Pancreas (tissue), 10 donors: Measurements from ENCODE around the gene SARS1. TPM values are rescaled to one million over a fixed set of nuclear protein-coding genes. Genes with fewer than 3 reads are reported as not detected.

Experiments used
- ATAC-seq, 4 donors: fragments of 200-7000 bp; cut with Tn5 transposase; one replicate each; pipeline versions ENCODE4 v1.8.0 to v1.9.1; 2020; ENCODE audit warnings: mild to moderate bottlenecking in 4 of 4, moderate library complexity in 4 of 4
- DNase-seq, 6 donors: peaks; one replicate each; pipeline ENCODE4 v3.0.0-alpha.2; 2020
- FAIRE-seq: peaks from 2 replicates; lab custom pipeline; 2012; peaks lifted over from hg19 to GRCh38; lab: Jason Lieb, UNC
- H3K27ac ChIP-seq, 4 donors: fragments of 200-600 bp; sonication (generic); 1 replicate in 3 of 4; 2 replicates in 1 of 4; pipeline versions ENCODE4 v1.5.0 to v1.8.0; 2020
- H3K27me3 ChIP-seq, 4 donors: fragments of 200-600 bp; one replicate each; pipeline ENCODE4 v1.8.0; 2021
- H3K36me3 ChIP-seq, 3 donors: fragments of 200-600 bp; sonication (generic) in 1 of 3; one replicate each; pipeline versions ENCODE4 v1.5.0 to v1.8.0; 2020 to 2021
- H3K4me1 ChIP-seq, 3 donors: fragments of 200-600 bp; one replicate each; pipeline ENCODE4 v1.8.0; 2021
- H3K4me3 ChIP-seq, 4 donors: fragments of 200-600 bp; sonication (generic) in 2 of 4; one replicate each; pipeline versions ENCODE4 v1.5.0 to v1.8.0; 2020 to 2021
- H3K9me3 ChIP-seq, 4 donors: fragments of 200-600 bp; one replicate each; pipeline ENCODE4 v1.8.0; 2021
- CTCF ChIP-seq, 4 donors: fragments of 200-600 bp; sonication (generic) in 3 of 4; IDR thresholded peaks; one replicate each; pipeline versions ENCODE4 v1.5.0 to v1.8.0; 2021; ENCODE audit warnings: antibody characterized with exemption in 4 of 4
- WGBS, 2 donors: extraction: QIAGEN DNeasy Blood & Tissue Kit; methylation state at CpG; one replicate each; pipeline ENCODE4 v1.1.7; 2013; 5-methylcytosine and 5-hydroxymethylcytosine counted together
- intact Hi-C, 3 donors: fragments of 100-400 bp; cut with DNase I; formaldehyde crosslinking; loops; one replicate each; pipeline versions ENCODE4 v1.11.1 to v1.14.2; 2022
- polyA plus RNA-seq, 2 donors: library from polyadenylated mRNA; stranded (reverse); fragments of 200-250 nt; gene quantifications; one replicate each; pipeline ENCODE4 v1.2.3, GENCODE V29; 2013
- total RNA-seq, 6 donors: library from RNA; stranded (reverse); fragmentation: NEBNext Ultra II Directional in 4 of 6; extraction: Animal tissue kit (Norgen Biotek cat#: 25700) in 4 of 6; gene quantifications; one replicate each; pipeline versions ENCODE4 v1.2.1 to v1.2.4, GENCODE V29; 2021 to 2023
- donor health status: healthy with polysubstance abuse.
- donor health status: DM: no; HTN: no; CAD: no; lungs with moderate emphysema.
- donor health status: DM: no; HTN: no; CAD: no.
- donor health status: control.
- donor health status: control.
- donor health status: Bipolar disorder and iron deficiency.
- donor health status: DM: yes; HTN: yes; CAD: no.
- donor health status: DM: no; HTN: no; CAD: no.
- donor health status: DM: no; HTN: no; CAD: no.
- donor health status: DM: yes; HTN: yes; CAD: no.

SARS1 gene
- total and polyA plus RNA-seq, 8 donors, result 50.5 to 270 (median 115) TPM

- DNase-seq, result no peak
- Histone ChIP-seq H3K9me3 (no peaks in the 10 kb centered on the region), H3K4me3 (no peak overlapping the region), H3K4me1 (peaks cover 0 to 4% (median 4%) of the 10 kb centered on the region in 3 donors), H3K36me3 (no peaks in the 10 kb centered on the region), H3K27ac (no peak overlapping the region), H3K27me3 (no peaks in the 10 kb centered on the region)
- intact Hi-C loops, result no loop called here
- 79 to 92% methylated on average over 7 of the region's 7 CpGs for WGBS, 2 donors
- no peak for TF ChIP-seq CTCF (IDR thresholded peaks at IDR 0.05)
- no peak for ATAC-seq
- no peak for FAIRE-seq
These were observed 32.4 kb downstream of the SARS1 start for GRCh38 chr1:109246141-109246551.

DNA sequence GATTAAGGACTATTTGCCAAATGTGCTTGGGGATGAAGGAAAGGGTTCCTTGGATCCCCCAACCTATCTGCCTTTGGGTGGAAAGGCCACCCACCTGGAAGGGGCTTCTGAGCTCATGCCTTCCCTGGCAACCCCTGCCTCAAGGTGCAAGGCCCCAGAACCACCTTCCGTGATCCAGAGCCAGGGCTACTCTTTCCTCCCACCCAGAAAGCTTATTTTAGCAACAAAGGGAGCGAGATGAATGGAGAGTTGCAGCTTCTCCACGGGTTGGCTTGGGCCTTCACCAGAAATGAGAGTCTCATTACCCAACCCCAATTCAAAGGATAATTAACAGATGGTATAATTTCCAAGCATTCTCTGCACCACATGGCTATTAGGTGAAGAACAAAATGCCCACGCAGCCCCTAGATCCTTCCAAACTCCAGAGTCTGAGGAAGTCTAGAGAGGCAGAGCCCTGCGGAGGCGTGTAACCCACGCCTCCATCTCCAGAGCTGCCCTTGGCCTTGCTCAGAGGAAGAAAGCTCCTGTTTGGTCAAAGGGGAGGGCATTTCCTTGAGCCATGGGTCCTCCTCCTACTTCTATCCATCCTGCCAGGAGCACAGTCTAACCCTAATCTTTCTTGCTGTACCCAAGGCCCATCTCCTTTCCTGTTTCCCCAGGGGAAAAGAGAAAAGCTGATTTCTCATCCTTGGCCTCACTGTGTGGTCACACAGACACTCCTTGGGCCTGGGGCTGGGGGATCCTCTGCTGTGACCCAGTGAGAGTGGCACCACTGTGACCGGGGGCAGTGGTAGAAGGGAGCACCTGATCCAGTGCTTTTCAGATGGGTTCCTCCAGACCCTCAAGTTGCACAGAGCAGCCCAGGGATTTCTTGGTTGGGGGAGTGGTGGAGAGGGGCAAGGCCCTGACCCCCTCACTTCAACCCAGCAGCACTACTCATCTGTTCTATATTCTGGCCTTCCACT, 34.0 kb downstream of the SARS1 start:
- intact Hi-C loops, result no loop called here
- Histone ChIP-seq H3K27me3 (no peaks in the 10 kb centered on the region), H3K4me1 (peaks cover 0 to 4% (median 0%) of the 10 kb centered on the region in 3 donors), H3K36me3 (no peaks in the 10 kb centered on the region), H3K27ac (no peak overlapping the region), H3K9me3 (no peaks in the 10 kb centered on the region), H3K4me3 (no peak overlapping the region)
- WGBS, 2 donors, result 90 to 92% methylated on average over 8 of the region's 8 CpGs
- DNase-seq, result no peak
- no peak for ATAC-seq
- no peak for TF ChIP-seq CTCF (IDR thresholded peaks at IDR 0.05)
- FAIRE-seq, result no peak

GRCh38 chr1:109248444-109248796, 34.7 kb downstream of the SARS1 start:
- H3K27ac ChIP-seq, result no peak overlapping the region
- no peaks in the 10 kb centered on the region for H3K36me3 ChIP-seq
- no peak for TF ChIP-seq CTCF (IDR thresholded peaks at IDR 0.05)
- DNase-seq, result peak in 1 of 6 donors; percentile 10
- H3K27me3 ChIP-seq, result no peaks in the 10 kb centered on the region
- ATAC-seq, result no peak
- 92 to 95% methylated on average over 7 of the region's 7 CpGs for WGBS, 2 donors
- H3K4me3 ChIP-seq, result no peak overlapping the region
- intact Hi-C loops, result no loop called here
- peaks cover 0 to 4% (median 0%) of the 10 kb centered on the region in 3 donors for H3K4me1 ChIP-seq
- no peaks in the 10 kb centered on the region for H3K9me3 ChIP-seq
- no peak for FAIRE-seq

DNA sequence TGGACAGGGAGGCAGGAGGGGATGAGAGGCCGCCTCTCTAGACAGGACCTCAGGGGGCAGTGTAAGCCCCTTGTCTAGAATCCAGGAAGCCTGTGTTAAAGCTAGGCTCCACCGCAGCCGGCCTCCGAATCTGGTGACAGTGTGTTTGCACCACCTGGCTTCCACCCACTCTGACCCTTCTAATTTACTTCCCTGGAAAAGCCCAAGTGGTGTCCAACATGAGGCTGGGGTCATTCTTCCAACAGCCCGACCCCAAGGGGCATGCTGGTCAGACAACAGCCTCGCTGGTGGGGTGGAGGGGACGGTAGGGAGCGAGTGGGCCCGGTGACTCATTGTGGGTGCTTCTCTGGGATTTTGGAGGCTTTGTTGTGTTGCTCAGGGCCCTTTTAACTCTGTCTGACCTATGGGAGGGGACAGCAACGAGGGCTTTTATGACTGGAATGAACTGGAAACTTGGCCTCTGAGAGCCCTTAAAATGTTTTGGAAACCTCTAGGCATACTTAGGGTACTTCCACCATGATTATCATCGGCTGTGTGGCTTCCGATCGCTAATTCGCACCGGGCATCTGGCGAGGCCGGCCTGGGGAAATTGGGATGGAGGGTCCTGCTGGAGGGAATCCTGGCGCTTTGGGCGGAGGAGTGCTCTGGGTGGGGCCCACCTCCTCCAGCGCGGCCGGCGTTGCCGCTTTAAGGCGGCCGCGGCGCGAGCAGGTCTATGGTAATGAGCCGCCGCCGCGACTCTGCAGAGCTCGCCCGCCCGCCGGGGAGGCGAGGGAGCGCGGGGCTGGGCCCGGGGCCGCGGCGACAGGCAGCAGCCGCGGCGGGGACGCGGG, 35.3 kb downstream of the SARS1 start, which contains the start of gene CELSR2:
Gene CELSR2, plus strand, starts transcription at position 743 of the 833 bp plus-strand sequence. CDS start 541 bp downstream, outside the sequence.
- 13 to 18% methylated on average over 39 to 49 of the region's 49 CpGs for WGBS, 2 donors
- peak; percentile 89 to 95 (median 92) for ATAC-seq
- TF ChIP-seq CTCF (IDR thresholded peaks at IDR 0.05), result no peak
- no peaks in the 10 kb centered on the region for H3K9me3 ChIP-seq
- intact Hi-C loops, result no loop called here
- peaks cover 0 to 4% (median 0%) of the 10 kb centered on the region in 3 donors for H3K4me1 ChIP-seq
- H3K27ac ChIP-seq, result no peak within 1 kb of the TSS
- H3K4me3 ChIP-seq, result peak within 1 kb of the TSS; percentile 53 to 73 (median 64)
- H3K36me3 ChIP-seq, result no peaks in the 10 kb centered on the region
- DNase-seq, result peak; percentile 58 to 88 (median 68)
- FAIRE-seq, result no peak
- no peaks in the 10 kb centered on the region for H3K27me3 ChIP-seq
